Kidney (tissue), 14 donors: ENCODE results near the gene UBASH3A. TPM values are rescaled to one million over a fixed set of nuclear protein-coding genes. Genes with fewer than 3 reads are reported as not detected.

Experiments
- DNase-seq, 5 donors: peaks; one replicate each; pipeline ENCODE4 v3.0.0-alpha.2; 2013 to 2020
- FAIRE-seq: peaks from 2 replicates; lab custom pipeline; 2012; peaks lifted over from hg19 to GRCh38; lab: Jason Lieb, UNC
- H3K27ac ChIP-seq, 2 donors: one replicate each; pipeline ENCODE4 v1.7.0; 2013; ENCODE audit warnings: low read depth in 2 of 2, low read length in 2 of 2, inconsistent platforms in 1 of 2
- H3K27me3 ChIP-seq: one replicate; pipeline ENCODE4 v1.7.1; 2013; ENCODE audit warnings: low read length, inconsistent platforms; ENCODE audit not compliant: control insufficient read depth, insufficient read depth
- H3K36me3 ChIP-seq, 3 donors: one replicate each; pipeline versions ENCODE4 v1.7.0 to v1.7.1; 2013; ENCODE audit warnings: low read length in 3 of 3, control low read depth in 1 of 3, inconsistent platforms in 1 of 3; ENCODE audit not compliant: insufficient read depth in 3 of 3, control insufficient read depth in 2 of 3
- H3K4me1 ChIP-seq, 3 donors: one replicate each; pipeline versions ENCODE4 v1.7.0 to v1.7.1; 2013; ENCODE audit warnings: low read length in 3 of 3, inconsistent platforms in 1 of 3, low read depth in 1 of 3; ENCODE audit not compliant: control insufficient read depth in 2 of 3, insufficient read depth in 2 of 3
- H3K4me3 ChIP-seq, 3 donors: one replicate each; pipeline versions ENCODE4 v1.7.0 to v1.8.1; 2013; ENCODE audit warnings: low read length in 3 of 3, control low read depth in 1 of 3, inconsistent platforms in 1 of 3
- H3K9ac ChIP-seq, 3 donors: one replicate each; pipeline versions ENCODE4 v1.7.0 to v1.7.1; 2013; ENCODE audit warnings: low read length in 3 of 3, control low read depth in 1 of 3, inconsistent platforms in 1 of 3
- H3K9me3 ChIP-seq, 3 donors: one replicate each; pipeline versions ENCODE4 v1.7.0 to v1.7.1; 2013; ENCODE audit warnings: low read length in 3 of 3, control low read depth in 1 of 3, inconsistent platforms in 1 of 3; ENCODE audit not compliant: control insufficient read depth in 2 of 3, insufficient read depth in 1 of 3
- intact Hi-C: fragments of 100-400 bp; cut with DNase I; formaldehyde crosslinking; loops from one replicate; pipeline ENCODE4 v1.11.1; 2022
- polyA plus RNA-seq: library from polyadenylated mRNA; stranded (reverse); fragments of 350-450 nt; fragmentation: Illumina TruSeq; extraction: RNeasy Lipid Tissue Mini Kit (QIAGEN cat#74804); gene quantifications from one replicate; pipeline ENCODE4 v1.2.3, GENCODE V29; 2014; ENCODE audit warnings: low read depth, low replicate concordance; ENCODE audit not compliant: insufficient read depth
- total RNA-seq: library from RNA; stranded (reverse); fragmentation: NEBNext Ultra II Directional; extraction: Animal tissue kit (Norgen Biotek cat#: 25700); gene quantifications from one replicate; pipeline ENCODE4 v1.2.1, GENCODE V29; 2021
- TF ChIP-seq, protein P1 (sequence below): IDR thresholded peaks from 3 replicates; pipeline ENCODE4 v1.5.1; 2012; ENCODE audit warnings: mild to moderate bottlenecking, moderate library complexity, borderline replicate concordance; ENCODE audit not compliant: insufficient read depth; ENCODE audit errors: extremely low read depth
- donor health status: control.
- donor health status: control.
- donor health status: control.
- donor health status: control.
- donor health status: control.
- donor health status: DM: yes; HTN: yes; CAD: no.
- donor health status: Normal renal cell carcinoma (clear cell type).

Gene UBASH3A
- total and polyA plus RNA-seq, 2 donors from 2014 or later, result 2.7 TPM; not detected in 1

DNA sequence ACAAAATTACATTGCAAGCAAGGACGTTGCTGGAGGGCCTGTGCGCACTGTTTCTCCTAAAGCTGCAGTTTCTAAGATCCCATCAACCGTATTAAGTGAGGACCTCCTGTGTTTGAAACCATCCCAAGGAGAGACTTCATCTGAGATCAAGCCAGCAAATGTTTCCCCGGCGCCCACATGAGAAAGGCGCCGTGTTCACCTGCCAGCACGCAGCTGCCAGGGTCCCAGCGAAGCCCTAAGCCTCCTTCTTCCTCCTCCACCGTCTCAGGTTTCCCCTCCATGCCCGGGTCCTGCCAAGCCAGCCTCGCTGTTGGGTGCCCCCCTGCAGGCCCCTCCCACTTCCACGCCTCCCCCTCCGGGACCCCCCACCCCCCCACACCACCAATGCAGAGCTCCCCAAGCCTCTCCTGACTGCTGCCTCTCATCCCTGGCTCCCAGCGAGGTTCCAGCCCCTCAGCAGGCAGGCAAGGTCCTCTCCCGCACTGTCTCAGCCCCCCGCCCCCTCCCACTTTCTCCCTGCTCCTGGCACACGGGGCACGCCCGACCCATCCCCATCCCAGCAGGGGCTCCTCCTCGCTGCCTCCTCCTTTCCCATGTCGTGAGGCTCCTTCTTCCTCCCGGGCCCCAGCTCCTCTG lies 28.7 kb upstream of the UBASH3A start:
- no peak overlapping the region for H3K9ac ChIP-seq
- no peaks in the 10 kb centered on the region for H3K36me3 ChIP-seq
- TF ChIP-seq, protein P1, sequence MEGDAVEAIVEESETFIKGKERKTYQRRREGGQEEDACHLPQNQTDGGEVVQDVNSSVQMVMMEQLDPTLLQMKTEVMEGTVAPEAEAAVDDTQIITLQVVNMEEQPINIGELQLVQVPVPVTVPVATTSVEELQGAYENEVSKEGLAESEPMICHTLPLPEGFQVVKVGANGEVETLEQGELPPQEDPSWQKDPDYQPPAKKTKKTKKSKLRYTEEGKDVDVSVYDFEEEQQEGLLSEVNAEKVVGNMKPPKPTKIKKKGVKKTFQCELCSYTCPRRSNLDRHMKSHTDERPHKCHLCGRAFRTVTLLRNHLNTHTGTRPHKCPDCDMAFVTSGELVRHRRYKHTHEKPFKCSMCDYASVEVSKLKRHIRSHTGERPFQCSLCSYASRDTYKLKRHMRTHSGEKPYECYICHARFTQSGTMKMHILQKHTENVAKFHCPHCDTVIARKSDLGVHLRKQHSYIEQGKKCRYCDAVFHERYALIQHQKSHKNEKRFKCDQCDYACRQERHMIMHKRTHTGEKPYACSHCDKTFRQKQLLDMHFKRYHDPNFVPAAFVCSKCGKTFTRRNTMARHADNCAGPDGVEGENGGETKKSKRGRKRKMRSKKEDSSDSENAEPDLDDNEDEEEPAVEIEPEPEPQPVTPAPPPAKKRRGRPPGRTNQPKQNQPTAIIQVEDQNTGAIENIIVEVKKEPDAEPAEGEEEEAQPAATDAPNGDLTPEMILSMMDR, result no peak
- H3K27me3 ChIP-seq, result no peaks in the 10 kb centered on the region
- DNase-seq (peak in 2 of 5 donors; percentile 62 to 66), FAIRE-seq (no peak)
- no peak overlapping the region for H3K27ac ChIP-seq
- H3K9me3 ChIP-seq, result no peaks in the 10 kb centered on the region
- H3K4me3 ChIP-seq, result no peak overlapping the region
- intact Hi-C loops, result loop anchor here (10.0 kb wide), 1 partner anchor 130 kb away; no protein-coding TSS in a partner anchor
- H3K4me1 ChIP-seq, result no peaks in the 10 kb centered on the region

DNA sequence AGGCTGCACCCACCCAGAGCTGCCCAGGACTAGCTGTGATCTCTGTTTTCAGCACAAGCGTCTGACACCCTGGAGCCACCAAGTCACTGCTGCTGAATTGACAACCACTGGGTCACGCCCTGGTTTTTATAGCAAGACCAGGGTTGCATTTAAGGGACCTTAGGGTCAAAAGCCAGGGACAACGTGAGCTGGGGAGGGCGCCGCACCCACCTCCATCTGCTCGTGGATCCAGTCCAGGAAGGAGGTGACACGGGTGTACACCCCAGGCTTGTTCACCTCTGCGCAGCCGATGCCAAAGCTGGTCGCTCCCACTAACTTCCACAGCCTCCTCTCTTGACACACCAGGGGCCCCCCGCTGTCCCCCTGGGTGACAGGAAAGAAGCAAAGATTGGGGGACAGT lies 28.2 kb upstream of the UBASH3A start:
- H3K4me1 ChIP-seq, result no peaks in the 10 kb centered on the region
- TF ChIP-seq, protein P1, result no peak
- no peak overlapping the region for H3K4me3 ChIP-seq
- no peaks in the 10 kb centered on the region for H3K9me3 ChIP-seq
- H3K36me3 ChIP-seq, result no peaks in the 10 kb centered on the region
- FAIRE-seq (no peak), DNase-seq (peak in 1 of 5 donors; percentile 58)
- intact Hi-C loops, result loop anchor here (10.0 kb wide), 1 partner anchor 131 kb away; no protein-coding TSS in a partner anchor
- H3K9ac ChIP-seq, result no peak overlapping the region
- no peaks in the 10 kb centered on the region for H3K27me3 ChIP-seq
- H3K27ac ChIP-seq, result no peak overlapping the region

DNA sequence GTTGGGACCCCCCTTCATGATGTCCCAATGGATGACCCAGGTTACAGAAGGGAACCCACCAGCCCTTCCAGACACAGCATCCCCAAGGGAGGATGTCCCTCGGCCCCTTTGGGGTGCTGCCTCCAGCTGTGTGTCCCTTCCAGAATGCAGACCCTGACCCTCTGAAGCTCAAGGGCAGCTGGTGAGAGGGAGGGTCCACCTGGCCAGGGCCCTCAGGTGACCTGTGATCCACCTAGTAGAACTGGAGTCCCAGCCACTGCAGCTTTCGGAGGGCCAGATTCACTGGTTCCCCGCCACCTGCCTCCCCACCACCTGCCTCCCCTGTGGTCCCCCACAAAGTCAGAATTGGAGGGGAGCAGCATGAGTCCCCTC lies 27.8 kb upstream of the UBASH3A start:
- no peaks in the 10 kb centered on the region for H3K4me1 ChIP-seq
- DNase-seq, result peak in 1 of 5 donors; percentile 45
- no peak overlapping the region for H3K4me3 ChIP-seq
- H3K36me3 ChIP-seq, result no peaks in the 10 kb centered on the region
- no peak overlapping the region for H3K27ac ChIP-seq
- no peak for FAIRE-seq
- intact Hi-C loops, result loop anchor here (10.0 kb wide), 1 partner anchor 131 kb away; no protein-coding TSS in a partner anchor
- TF ChIP-seq, protein P1, result no peak
- no peaks in the 10 kb centered on the region for H3K9me3 ChIP-seq
- H3K27me3 ChIP-seq, result no peaks in the 10 kb centered on the region
- no peak overlapping the region for H3K9ac ChIP-seq
